Osteocyte (in vitro differentiated cells): ENCODE measurements around the gene C16orf89. TPM values are rescaled to one million over a fixed set of nuclear protein-coding genes. Genes with fewer than 3 reads are reported as not detected.

Experiments
- DNase-seq: peaks from one replicate; pipeline ENCODE4 v3.0.0; 2021; ENCODE audit warnings: mixed read lengths; ENCODE audit not compliant: unreplicated experiment; ENCODE audit errors: extremely low spot score
- H3K27ac Mint-ChIP-seq: one replicate; pipeline ENCODE4 v1.8.0; 2021; ENCODE audit warnings: mild to moderate bottlenecking, mixed read lengths; ENCODE audit not compliant: unreplicated experiment
- H3K27me3 Mint-ChIP-seq: one replicate; pipeline ENCODE4 v1.8.0; 2021; ENCODE audit warnings: mixed read lengths; ENCODE audit not compliant: unreplicated experiment
- H3K36me3 Mint-ChIP-seq: one replicate; pipeline ENCODE4 v1.8.0; 2021; ENCODE audit warnings: mixed read lengths; ENCODE audit not compliant: unreplicated experiment
- H3K4me1 Mint-ChIP-seq: one replicate; pipeline ENCODE4 v1.8.0; 2021; ENCODE audit warnings: mixed read lengths; ENCODE audit not compliant: unreplicated experiment
- H3K4me3 Mint-ChIP-seq: one replicate; pipeline ENCODE4 v1.8.0; 2021; ENCODE audit warnings: mild to moderate bottlenecking, moderate library complexity, mixed read lengths; ENCODE audit not compliant: unreplicated experiment
- H3K9me3 Mint-ChIP-seq: one replicate; pipeline ENCODE4 v1.8.0; 2021; ENCODE audit warnings: mixed read lengths; ENCODE audit not compliant: unreplicated experiment
- total RNA-seq: library from RNA; stranded (reverse); gene quantifications from 2 replicates; pipeline ENCODE4 v1.2.1, GENCODE V29; 2021
- TF ChIP-seq, protein P1 (sequence below): fragments of 200-600 bp; sonication (generic); IDR thresholded peaks from 2 replicates; pipeline ENCODE4 v1.5.0; 2021; ENCODE audit warnings: antibody characterized with exemption, mild to moderate bottlenecking, moderate library complexity

The C16orf89 gene
- total RNA-seq, 1 donor from 2014 or later: not detected

DNA sequence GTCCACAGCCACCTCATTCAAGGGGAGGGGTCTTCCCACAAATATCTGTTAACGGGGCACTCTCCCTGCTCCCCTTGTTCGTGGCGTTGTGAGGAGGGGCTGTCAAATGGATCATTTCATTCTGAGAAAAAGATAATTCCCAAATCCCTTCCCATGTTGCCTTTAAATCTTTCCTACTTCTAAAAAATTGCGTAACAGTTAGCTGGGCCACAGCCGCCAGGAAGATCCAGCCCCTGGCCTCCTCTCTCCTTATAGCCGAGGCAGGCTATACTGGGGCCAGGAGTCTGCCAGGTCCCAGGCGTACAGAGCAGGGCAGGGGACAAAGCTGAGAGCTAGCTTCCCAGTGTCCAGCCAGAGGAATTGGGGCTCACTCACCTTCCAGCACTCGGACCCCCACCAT is 430 bp downstream of the C16orf89 start:
- H3K27me3 Mint-ChIP-seq: peaks cover 39% of the 10 kb centered on the region
- TF ChIP-seq, protein P1, sequence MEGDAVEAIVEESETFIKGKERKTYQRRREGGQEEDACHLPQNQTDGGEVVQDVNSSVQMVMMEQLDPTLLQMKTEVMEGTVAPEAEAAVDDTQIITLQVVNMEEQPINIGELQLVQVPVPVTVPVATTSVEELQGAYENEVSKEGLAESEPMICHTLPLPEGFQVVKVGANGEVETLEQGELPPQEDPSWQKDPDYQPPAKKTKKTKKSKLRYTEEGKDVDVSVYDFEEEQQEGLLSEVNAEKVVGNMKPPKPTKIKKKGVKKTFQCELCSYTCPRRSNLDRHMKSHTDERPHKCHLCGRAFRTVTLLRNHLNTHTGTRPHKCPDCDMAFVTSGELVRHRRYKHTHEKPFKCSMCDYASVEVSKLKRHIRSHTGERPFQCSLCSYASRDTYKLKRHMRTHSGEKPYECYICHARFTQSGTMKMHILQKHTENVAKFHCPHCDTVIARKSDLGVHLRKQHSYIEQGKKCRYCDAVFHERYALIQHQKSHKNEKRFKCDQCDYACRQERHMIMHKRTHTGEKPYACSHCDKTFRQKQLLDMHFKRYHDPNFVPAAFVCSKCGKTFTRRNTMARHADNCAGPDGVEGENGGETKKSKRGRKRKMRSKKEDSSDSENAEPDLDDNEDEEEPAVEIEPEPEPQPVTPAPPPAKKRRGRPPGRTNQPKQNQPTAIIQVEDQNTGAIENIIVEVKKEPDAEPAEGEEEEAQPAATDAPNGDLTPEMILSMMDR: no peak
- no peak overlapping the region for H3K27ac Mint-ChIP-seq
- no peaks in the 10 kb centered on the region for H3K4me1 Mint-ChIP-seq
- H3K4me3 Mint-ChIP-seq: no peak overlapping the region
- no peaks in the 10 kb centered on the region for H3K36me3 Mint-ChIP-seq
- DNase-seq: no peak
- H3K9me3 Mint-ChIP-seq: no peaks in the 10 kb centered on the region

DNA sequence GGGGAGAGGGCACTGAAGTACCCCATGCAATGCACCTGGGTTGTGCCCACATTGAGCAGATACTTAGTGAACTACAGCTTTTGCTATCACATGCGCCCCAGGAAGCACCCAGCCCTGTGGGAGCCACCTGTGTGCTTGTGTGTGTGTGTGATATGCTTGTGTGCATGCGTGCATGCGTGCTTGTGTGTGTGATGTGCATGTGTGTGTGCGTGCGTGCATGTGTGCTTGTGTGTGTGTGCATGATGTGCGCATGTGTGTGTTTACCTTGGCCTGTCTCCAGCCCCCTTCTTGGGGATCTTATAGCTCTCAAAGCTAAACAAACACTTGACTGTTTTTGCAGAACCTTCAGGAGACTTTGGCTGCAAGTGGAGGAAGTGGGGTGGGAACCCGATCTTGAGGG is 841 bp downstream of the C16orf89 start:
- H3K4me3 Mint-ChIP-seq: no peak overlapping the region
- peaks cover 39% of the 10 kb centered on the region for H3K27me3 Mint-ChIP-seq

DNA sequence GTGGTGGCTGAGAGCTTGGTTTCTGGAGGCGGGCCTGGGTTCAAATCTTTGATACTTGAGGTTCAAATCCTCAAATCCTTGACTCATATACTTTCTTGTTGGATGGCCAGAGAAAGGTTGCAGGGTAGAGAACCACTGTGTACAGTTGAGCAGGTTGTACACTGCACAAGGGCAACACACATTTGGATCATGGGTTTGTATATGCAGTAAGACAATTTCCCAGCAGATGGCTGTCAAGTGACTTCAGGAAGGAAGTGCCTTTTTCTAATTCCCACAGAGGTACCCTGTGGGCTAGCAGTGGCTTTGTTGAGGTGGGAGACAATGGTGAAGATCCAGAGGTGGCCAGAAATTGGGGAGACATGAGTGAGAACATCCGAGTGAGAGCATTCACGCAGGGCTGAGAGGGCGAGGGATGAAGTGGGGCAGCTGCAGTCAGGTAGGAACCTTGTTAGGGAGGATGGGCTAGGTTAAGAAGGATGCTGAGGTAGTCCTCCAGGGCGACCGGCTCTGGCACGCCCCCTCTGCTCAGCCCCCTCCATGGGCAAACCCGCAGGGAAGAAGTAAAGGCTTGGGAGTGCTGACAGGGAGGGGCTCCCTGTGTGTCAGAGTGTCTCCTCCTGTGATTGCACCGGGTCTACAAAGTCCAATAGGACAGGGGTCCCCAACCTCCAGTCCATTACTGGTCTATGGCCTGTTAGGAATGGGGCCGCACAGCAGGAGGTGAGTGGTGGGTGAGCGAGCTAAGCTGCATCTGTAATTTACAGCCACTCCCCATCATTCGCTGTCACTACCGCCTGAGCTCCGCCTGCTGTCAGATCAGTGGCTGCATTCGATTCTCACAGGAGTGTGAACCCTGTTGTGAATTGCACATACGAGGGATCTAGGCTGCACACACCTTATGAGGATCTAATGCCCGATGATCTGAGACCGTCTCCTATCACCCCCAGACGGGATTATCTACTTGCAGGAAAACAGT is 2.7 kb downstream of the C16orf89 start:
- DNase-seq: no peak
- Mint-ChIP-seq H3K9me3 (no peaks in the 10 kb centered on the region), H3K27ac (no peak overlapping the region), H3K27me3 (peaks cover 38% of the 10 kb centered on the region), H3K4me1 (peaks cover 2% of the 10 kb centered on the region), H3K36me3 (no peaks in the 10 kb centered on the region), H3K4me3 (no peak overlapping the region)
- TF ChIP-seq, protein P1: no peak

More for the DNA sequence above, 841 bp downstream of the C16orf89 start:
- H3K4me1 Mint-ChIP-seq: no peaks in the 10 kb centered on the region
- DNase-seq: no peak
- TF ChIP-seq, protein P1: no peak
- H3K27ac Mint-ChIP-seq: no peak overlapping the region
- H3K36me3 Mint-ChIP-seq: no peaks in the 10 kb centered on the region
- no peaks in the 10 kb centered on the region for H3K9me3 Mint-ChIP-seq

DNA sequence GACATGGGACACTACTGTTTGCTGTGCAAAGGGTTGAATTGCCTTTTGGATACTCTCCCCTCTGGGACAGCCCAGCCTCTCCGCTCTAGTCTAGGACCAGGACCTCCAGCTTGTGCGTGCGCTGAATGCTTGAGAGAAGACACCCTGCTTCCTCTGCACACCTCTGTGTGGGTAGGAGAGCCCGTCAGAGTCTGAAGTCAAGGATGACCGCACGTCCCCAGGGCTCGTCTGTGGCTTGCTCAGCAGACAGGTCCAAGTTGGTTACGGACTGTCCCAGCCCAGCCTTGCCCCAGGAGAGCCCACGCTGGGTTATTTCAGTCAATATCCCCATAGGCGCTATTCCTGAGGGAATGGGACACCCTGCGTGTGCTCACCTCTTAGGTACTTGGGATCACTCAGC is 3.7 kb downstream of the C16orf89 start:
- Mint-ChIP-seq H3K9me3 (no peaks in the 10 kb centered on the region), H3K36me3 (no peaks in the 10 kb centered on the region), H3K27me3 (peaks cover 28% of the 10 kb centered on the region), H3K4me1 (peaks cover 2% of the 10 kb centered on the region), H3K4me3 (no peak overlapping the region), H3K27ac (no peak overlapping the region)
- TF ChIP-seq, protein P1: no peak
- DNase-seq: no peak

DNA sequence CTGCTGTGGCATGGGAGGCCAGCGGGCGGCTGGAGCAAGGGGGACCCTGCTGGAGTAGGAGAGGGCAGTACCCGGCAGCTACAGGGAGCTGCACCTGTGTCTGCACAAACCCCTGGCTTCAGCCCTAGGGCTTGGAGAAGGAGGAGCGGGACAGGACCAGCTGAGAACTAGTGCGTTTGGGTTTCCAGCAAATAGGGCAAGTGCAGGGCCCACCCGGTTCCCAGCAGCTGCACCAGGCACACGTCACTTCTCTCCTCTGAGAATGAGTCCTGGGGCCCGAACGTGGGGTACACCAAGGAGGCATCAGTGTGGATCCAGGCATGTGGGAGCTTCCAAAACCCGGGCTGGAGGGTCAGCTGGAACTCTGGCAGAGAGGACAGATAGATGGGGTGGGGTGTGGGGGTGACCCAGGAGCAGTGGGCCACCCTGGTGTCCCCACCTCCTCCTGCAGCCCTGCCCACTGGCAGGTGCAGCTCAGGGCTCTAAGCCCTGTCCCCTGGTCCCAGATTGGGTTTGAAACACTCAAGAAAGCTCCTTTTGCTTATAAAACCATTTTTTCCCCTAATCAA is 5.6 kb downstream of the C16orf89 start:
- no peak overlapping the region for H3K4me3 Mint-ChIP-seq
- no peak for DNase-seq
- H3K9me3 Mint-ChIP-seq: no peaks in the 10 kb centered on the region
- TF ChIP-seq, protein P1: no peak
- H3K4me1 Mint-ChIP-seq: peaks cover 2% of the 10 kb centered on the region
- H3K27ac Mint-ChIP-seq: no peak overlapping the region
- no peaks in the 10 kb centered on the region for H3K36me3 Mint-ChIP-seq
- H3K27me3 Mint-ChIP-seq: peaks cover 23% of the 10 kb centered on the region
